ENCODE measurements around the gene UBAC2. TPM values are rescaled to one million over a fixed set of nuclear protein-coding genes. Genes with fewer than 3 reads are reported as not detected.

Gene UBAC2
- total and polyA plus RNA-seq, 10 donors, result 49.3 to 82.1 (median 66.2) TPM

DNA sequence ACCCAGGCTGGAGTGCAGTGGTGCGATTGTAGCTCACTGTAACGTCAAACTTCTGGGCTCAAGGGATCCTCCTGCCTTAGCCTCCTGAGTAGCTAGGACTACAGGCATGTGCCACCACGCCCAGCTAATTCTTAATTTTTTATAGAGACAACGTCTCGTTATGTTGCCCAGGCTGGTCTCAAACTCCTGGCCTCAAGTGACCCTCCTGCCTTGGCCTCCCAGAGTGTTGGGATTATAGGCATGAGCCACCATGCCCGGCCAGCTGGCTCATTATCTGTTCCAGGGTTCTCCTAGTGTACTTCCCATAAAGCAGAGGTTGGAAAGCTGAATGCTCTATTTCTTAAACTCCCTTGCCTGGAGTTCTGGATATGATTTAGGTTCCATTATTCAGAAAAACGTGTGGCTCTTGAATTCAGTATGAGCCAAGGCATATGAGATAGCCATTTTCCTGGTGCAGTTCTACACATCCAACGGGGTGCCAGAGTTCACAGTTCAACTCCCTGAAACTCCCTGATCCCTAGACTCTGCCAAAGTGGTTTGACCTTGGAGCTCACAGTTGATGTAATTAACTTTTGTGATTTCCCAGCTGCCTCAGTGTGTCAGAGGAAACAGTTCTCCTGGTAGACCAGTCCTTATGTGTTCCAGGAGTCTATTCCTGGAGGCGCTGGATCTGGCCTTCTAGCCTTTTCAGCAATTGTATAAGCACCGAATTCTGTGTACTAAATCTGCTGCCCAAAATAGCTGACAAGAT, 85.0 kb downstream of the UBAC2 start:
- WGBS, 5 donors, result 75 to 87% (median 79%) methylated on average over 10 of the region's 10 CpGs
- Histone ChIP-seq H3K9me3 (no peaks in the 10 kb centered on the region), H3K27ac (peak overlapping the region in 6 of 8 donors; percentile 43 to 92 (median 52)), H3K27me3 (replicated peaks in 1 of 7) (no peaks in the 10 kb centered on the region), H3K4me1 (peaks cover 32 to 100% (median 96%) of the 10 kb centered on the region in 6 donors), H3K4me3 (no peak overlapping the region), H3K36me3 (peaks cover 0 to 6% (median 0%) of the 10 kb centered on the region in 6 donors)
- DNase-seq, result no peak
- TF ChIP-seq POLR2AphosphoS5 (IDR thresholded peaks at IDR 0.05), result peak in 1 of 3 donors; percentile 58
- TF ChIP-seq, protein P1, sequence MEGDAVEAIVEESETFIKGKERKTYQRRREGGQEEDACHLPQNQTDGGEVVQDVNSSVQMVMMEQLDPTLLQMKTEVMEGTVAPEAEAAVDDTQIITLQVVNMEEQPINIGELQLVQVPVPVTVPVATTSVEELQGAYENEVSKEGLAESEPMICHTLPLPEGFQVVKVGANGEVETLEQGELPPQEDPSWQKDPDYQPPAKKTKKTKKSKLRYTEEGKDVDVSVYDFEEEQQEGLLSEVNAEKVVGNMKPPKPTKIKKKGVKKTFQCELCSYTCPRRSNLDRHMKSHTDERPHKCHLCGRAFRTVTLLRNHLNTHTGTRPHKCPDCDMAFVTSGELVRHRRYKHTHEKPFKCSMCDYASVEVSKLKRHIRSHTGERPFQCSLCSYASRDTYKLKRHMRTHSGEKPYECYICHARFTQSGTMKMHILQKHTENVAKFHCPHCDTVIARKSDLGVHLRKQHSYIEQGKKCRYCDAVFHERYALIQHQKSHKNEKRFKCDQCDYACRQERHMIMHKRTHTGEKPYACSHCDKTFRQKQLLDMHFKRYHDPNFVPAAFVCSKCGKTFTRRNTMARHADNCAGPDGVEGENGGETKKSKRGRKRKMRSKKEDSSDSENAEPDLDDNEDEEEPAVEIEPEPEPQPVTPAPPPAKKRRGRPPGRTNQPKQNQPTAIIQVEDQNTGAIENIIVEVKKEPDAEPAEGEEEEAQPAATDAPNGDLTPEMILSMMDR (IDR thresholded peaks at IDR 0.05 in 8 of 11, conservative IDR thresholded peaks at IDR 0.05 in 3 of 11), result no peak
- intact Hi-C loops (cut with DNase I; ENCODE audit: low total_unique reads), result no loop called here

DNA sequence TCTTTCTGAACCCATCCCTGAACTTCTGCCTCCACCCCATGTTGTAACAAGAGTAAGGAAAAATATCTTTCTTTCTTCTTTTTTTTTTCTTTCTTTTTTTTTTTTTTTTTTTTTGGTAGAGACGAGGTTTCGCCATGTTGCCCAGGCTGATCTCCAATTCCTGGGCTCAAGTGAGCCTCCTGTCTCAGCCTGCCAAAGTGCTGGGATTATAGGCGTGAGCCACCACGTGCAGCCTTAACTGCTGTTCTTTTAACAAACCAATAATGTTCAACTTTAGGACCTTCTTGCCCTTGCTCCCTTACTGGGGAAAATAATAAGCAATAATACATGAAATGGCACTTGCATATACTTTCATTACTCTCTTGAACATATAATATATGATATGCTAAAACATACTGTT, 86.9 kb downstream of the UBAC2 start:
- TF ChIP-seq, protein P1 (IDR thresholded peaks at IDR 0.05 in 8 of 11, conservative IDR thresholded peaks at IDR 0.05 in 3 of 11), result no peak
- TF ChIP-seq POLR2AphosphoS5 (IDR thresholded peaks at IDR 0.05) (no peak), POLR2A (IDR thresholded peaks at IDR 0.05) (no peak)
- peaks cover 18 to 97% (median 80%) of the 10 kb centered on the region in 6 donors for H3K4me1 ChIP-seq
- peak overlapping the region in 5 of 8 donors; percentile 48 to 67 (median 56) for H3K27ac ChIP-seq
- H3K9me3 ChIP-seq, result no peaks in the 10 kb centered on the region
- H3K27me3 ChIP-seq (replicated peaks in 1 of 7), result no peaks in the 10 kb centered on the region
- no peak overlapping the region for H3K4me3 ChIP-seq
- WGBS, 5 donors, result 61 to 90% (median 77%) methylated on average over 4 of the region's 4 CpGs
- no peak for DNase-seq
- peaks cover 0 to 6% (median 0%) of the 10 kb centered on the region in 6 donors for H3K36me3 ChIP-seq
- intact Hi-C loops (cut with DNase I; ENCODE audit: low total_unique reads), result no loop called here

DNA sequence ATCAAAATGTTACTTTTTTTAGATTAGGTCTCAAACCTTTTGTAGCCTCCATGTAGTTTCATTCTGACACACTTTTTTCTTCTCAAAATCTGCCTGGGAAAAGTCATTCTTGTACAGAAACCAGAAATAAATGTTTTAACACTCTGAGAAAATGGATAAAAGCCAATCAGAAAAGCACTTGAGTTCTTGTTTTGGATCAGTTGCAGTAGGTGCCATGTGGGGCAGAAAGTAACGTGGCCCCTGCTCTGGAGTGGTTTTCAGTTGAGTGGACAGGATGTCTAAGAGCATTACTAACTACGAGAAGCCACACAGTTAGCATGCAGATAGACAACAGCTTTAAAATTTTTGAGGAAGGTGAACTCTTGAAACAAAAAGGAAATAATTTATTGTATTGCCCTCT, 87.4 kb downstream of the UBAC2 start:
- intact Hi-C loops (cut with DNase I; ENCODE audit: low total_unique reads), result no loop called here
- H3K4me3 ChIP-seq, result no peak overlapping the region
- H3K36me3 ChIP-seq, result peaks cover 0 to 11% (median 0%) of the 10 kb centered on the region in 6 donors
- no peaks in the 10 kb centered on the region for H3K27me3 ChIP-seq (replicated peaks in 1 of 7)
- no peaks in the 10 kb centered on the region for H3K9me3 ChIP-seq
- no peak for DNase-seq
- 10 to 23% (median 13%) methylated on average over 2 of the region's 2 CpGs for whole genome bisulfite sequencing, 5 donors
- H3K27ac ChIP-seq, result peak overlapping the region in 6 of 8 donors; percentile 48 to 67 (median 56)
- H3K4me1 ChIP-seq, result peaks cover 14 to 97% (median 78%) of the 10 kb centered on the region in 6 donors
- TF ChIP-seq POLR2A (IDR thresholded peaks at IDR 0.05), result no peak
- TF ChIP-seq, protein P1 (IDR thresholded peaks at IDR 0.05 in 8 of 11, conservative IDR thresholded peaks at IDR 0.05 in 3 of 11), result no peak
- no peak for TF ChIP-seq POLR2AphosphoS5 (IDR thresholded peaks at IDR 0.05)

DNA sequence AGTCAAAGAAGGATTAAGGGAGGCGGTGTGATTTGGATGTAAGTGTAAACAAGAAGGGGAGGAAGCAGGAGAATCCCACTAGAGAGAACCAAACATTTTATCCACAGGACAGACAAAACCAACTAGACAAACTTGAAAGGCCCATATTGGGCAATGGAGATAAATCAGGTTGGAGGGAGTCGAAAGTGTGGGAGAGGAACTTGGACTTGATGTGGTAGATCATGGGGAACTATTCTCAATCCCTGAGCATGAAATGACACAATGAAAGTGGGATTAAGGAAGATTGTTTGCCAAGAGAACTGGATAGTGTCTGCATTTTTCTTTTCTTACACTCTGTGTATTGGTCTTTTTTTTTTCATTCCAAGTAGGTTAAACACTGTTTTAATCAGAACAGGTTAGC, 88.6 kb downstream of the UBAC2 start:
- peaks cover 0 to 21% (median 0%) of the 10 kb centered on the region in 6 donors for H3K36me3 ChIP-seq
- WGBS, 5 donors, result 74 to 86% (median 81%) methylated on average over 2 of the region's 2 CpGs
- H3K27me3 ChIP-seq (replicated peaks in 1 of 7), result no peaks in the 10 kb centered on the region
- TF ChIP-seq POLR2A (IDR thresholded peaks at IDR 0.05) (no peak), POLR2AphosphoS5 (IDR thresholded peaks at IDR 0.05) (no peak)
- TF ChIP-seq, protein P1 (IDR thresholded peaks at IDR 0.05 in 8 of 11, conservative IDR thresholded peaks at IDR 0.05 in 3 of 11), result no peak
- H3K27ac ChIP-seq, result peak overlapping the region in 3 of 8 donors; percentile 55 to 67 (median 65)
- no peaks in the 10 kb centered on the region for H3K9me3 ChIP-seq
- intact Hi-C loops (cut with DNase I; ENCODE audit: low total_unique reads), result no loop called here
- H3K4me1 ChIP-seq, result peaks cover 17 to 97% (median 78%) of the 10 kb centered on the region in 6 donors
- no peak overlapping the region for H3K4me3 ChIP-seq
- no peak for DNase-seq

Measured in spleen (tissue), 11 donors.